Prostate gland (tissue), 2 donors: ENCODE data around the gene PAPLN. TPM values are rescaled to one million over a fixed set of nuclear protein-coding genes. Genes with fewer than 3 reads are reported as not detected.

ENCODE experiments used
- DNase-seq: peaks from one replicate; pipeline ENCODE4 v3.0.0-alpha.2; 2019; ENCODE audit warnings: low spot score
- H3K27ac ChIP-seq, 2 donors: fragments of 200-600 bp; sonication (generic); 2 replicates each; pipeline ENCODE4 v1.5.1; 2017 to 2019
- H3K27me3 ChIP-seq: fragments of 200-600 bp; sonication (generic); replicated peaks from 2 replicates; pipeline ENCODE4 v1.5.1; 2019; ENCODE audit not compliant: insufficient read depth
- H3K36me3 ChIP-seq, 2 donors: fragments of 200-600 bp; sonication (generic); 1 replicate in 1 of 2; 2 replicates in 1 of 2; pipeline versions ENCODE4 v1.5.1 to v1.8.1; 2017 to 2019
- H3K4me1 ChIP-seq: fragments of 200-600 bp; sonication (generic); replicated peaks from 2 replicates; pipeline ENCODE4 v1.5.1; 2019
- H3K4me3 ChIP-seq, 2 donors: fragments of 200-600 bp; sonication (generic); 2 replicates each; pipeline ENCODE4 v1.5.1; 2017 to 2019
- H3K9me3 ChIP-seq: fragments of 200-600 bp; sonication (generic); 2 replicates; pipeline ENCODE4 v1.5.1; 2017
- POLR2A ChIP-seq: fragments of 450-650 bp; IDR thresholded peaks from one replicate; pipeline ENCODE4 v1.6.1; 2016; ENCODE audit warnings: antibody characterized with exemption, mild to moderate bottlenecking
- POLR2AphosphoS5 ChIP-seq: sonication (generic); formaldehyde crosslinking; IDR thresholded peaks from one replicate; pipeline ENCODE4 v1.6.1; 2017; ENCODE audit warnings: antibody characterized with exemption
- WGBS: methylation state at CpG from one replicate; pipeline ENCODE4 v1.1.5; 2018; 5-methylcytosine and 5-hydroxymethylcytosine counted together
- intact Hi-C: fragments of 100-400 bp; cut with DNase I; formaldehyde crosslinking; loops from one replicate; pipeline ENCODE4 v1.14.2; 2022
- total RNA-seq, 2 donors: library from RNA; depleted of rRNA; stranded (reverse); fragments of >200 nt; gene quantifications; one replicate each; pipeline ENCODE4 v1.1.0, GENCODE V29; 2016
- TF ChIP-seq, protein P1 (sequence below), 4 experiments: fragments of 200-600 bp in 2 of 4; fragments of 450-650 bp in 2 of 4; sonication (generic) in 2 of 4; IDR thresholded peaks; 1 replicate in 3 of 4; 2 replicates in 1 of 4; pipeline ENCODE4 v1.5.1; 2016 to 2019; ENCODE audit warnings: antibody characterized with exemption in 4 of 4, mild to moderate bottlenecking in 2 of 4, moderate library complexity in 2 of 4

The PAPLN gene
- total RNA-seq, 2 donors from 2014 or later: 10.7 to 33.1 TPM

- Histone ChIP-seq H3K27me3 (no peaks in the 10 kb centered on the region), H3K36me3 (no peaks in the 10 kb centered on the region), H3K27ac (no peak overlapping the region), H3K9me3 (no peaks in the 10 kb centered on the region), H3K4me3 (no peak overlapping the region), H3K4me1 (no peaks in the 10 kb centered on the region)
- intact Hi-C loops: no loop called here
- WGBS: 81% methylated on average over 4 of the region's 4 CpGs
- no peak for DNase-seq
- TF ChIP-seq POLR2AphosphoS5 (no peak), POLR2A (no peak)
- TF ChIP-seq, protein P1, sequence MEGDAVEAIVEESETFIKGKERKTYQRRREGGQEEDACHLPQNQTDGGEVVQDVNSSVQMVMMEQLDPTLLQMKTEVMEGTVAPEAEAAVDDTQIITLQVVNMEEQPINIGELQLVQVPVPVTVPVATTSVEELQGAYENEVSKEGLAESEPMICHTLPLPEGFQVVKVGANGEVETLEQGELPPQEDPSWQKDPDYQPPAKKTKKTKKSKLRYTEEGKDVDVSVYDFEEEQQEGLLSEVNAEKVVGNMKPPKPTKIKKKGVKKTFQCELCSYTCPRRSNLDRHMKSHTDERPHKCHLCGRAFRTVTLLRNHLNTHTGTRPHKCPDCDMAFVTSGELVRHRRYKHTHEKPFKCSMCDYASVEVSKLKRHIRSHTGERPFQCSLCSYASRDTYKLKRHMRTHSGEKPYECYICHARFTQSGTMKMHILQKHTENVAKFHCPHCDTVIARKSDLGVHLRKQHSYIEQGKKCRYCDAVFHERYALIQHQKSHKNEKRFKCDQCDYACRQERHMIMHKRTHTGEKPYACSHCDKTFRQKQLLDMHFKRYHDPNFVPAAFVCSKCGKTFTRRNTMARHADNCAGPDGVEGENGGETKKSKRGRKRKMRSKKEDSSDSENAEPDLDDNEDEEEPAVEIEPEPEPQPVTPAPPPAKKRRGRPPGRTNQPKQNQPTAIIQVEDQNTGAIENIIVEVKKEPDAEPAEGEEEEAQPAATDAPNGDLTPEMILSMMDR (IDR thresholded peaks at IDR 0.05): no peak
Observed at GRCh38 chr14:73258076-73258475, 20.8 kb downstream of the PAPLN start.

DNA sequence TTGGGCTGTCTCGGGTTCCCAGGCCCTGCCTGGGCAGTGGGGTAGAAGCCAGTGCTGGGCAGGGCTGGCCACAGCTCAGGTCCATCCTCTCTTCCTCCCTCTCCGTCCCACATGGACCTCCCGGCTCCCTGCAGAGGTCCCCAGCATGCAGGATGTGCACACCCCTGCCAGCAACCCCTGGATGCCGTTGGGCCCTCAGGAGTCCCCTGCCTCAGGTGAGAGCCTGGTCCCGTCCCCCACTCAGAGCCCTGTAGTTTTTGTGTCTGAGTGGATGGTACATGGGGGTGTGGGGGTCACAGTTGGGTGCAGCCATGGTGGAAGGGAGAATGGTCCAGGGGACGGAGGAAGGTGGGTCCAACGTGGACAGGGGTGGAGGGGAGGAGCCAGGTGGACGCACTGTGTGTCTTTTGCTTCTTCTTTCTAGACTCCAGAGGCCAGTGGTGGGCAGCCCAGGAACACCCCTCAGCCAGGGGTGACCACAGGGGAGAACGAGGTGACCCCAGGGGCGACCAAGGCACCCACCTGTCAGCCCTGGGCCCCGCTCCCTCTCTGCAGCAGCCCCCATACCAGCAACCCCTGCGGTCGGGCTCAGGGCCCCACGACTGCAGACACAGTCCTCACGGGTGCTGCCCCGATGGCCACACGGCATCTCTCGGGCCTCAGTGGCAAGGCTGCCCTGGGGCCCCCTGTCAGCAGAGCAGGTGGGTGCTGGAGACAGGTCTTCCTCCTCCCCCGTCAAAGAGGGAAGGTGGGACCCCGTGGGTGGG lies 21.7 kb downstream of the PAPLN start:
- TF ChIP-seq, protein P1 (IDR thresholded peaks at IDR 0.05): no peak
- no peak for TF ChIP-seq POLR2A
- Histone ChIP-seq H3K4me3 (no peak overlapping the region), H3K36me3 (no peaks in the 10 kb centered on the region), H3K4me1 (no peaks in the 10 kb centered on the region), H3K9me3 (no peaks in the 10 kb centered on the region), H3K27ac (no peak overlapping the region), H3K27me3 (no peaks in the 10 kb centered on the region)
- WGBS: 92% methylated on average over 20 of the region's 20 CpGs
- intact Hi-C loops: no loop called here
- no peak for DNase-seq

DNA sequence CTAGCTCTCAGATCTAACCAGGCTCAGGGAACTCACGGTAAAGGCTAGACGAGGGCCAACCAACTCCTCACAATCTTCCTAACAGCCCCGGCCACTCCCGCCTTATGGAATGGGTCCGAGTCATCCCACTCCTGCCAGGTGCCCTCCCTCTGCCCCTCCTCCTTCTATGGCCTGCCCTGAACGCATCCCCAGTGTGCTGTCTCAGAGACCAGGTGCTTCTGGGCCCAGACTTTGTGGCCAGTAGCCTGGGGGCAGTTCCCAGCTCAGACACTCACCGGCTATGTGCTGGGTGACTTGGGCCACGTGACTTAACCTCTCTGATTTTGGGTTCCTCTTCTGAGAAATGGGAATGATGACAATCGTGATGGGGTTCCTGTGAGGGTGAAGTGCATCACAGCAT lies 22.5 kb downstream of the PAPLN start:
- Histone ChIP-seq H3K9me3 (no peaks in the 10 kb centered on the region), H3K27me3 (no peaks in the 10 kb centered on the region), H3K27ac (no peak overlapping the region), H3K36me3 (no peaks in the 10 kb centered on the region), H3K4me1 (no peaks in the 10 kb centered on the region), H3K4me3 (no peak overlapping the region)
- 86% methylated on average over 9 of the region's 9 CpGs for WGBS
- TF ChIP-seq POLR2A (no peak), POLR2AphosphoS5 (no peak)
- TF ChIP-seq, protein P1 (IDR thresholded peaks at IDR 0.05): no peak
- intact Hi-C loops: no loop called here
- DNase-seq: no peak

DNA sequence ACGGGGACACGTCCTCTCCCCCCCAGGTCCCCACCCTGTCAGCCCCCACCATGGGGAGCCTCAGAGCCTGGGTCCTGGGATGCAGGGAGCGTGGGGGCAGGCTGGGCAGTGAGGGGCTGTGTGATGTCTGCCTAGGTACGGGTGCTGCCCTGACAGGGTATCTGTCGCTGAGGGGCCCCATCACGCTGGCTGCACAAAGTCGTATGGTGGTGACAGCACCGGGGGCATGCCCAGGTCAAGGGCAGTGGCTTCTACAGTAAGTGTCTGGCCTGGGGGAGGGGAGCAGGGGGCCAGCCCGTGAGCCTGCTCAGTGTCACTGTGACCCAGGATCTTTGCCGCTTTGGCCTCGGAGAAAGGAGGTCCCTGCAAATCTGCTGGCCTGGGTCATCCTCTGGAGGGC lies 23.3 kb downstream of the PAPLN start:
- Histone ChIP-seq H3K4me1 (no peaks in the 10 kb centered on the region), H3K4me3 (no peak overlapping the region), H3K27me3 (no peaks in the 10 kb centered on the region), H3K36me3 (no peaks in the 10 kb centered on the region), H3K9me3 (no peaks in the 10 kb centered on the region), H3K27ac (no peak overlapping the region)
- TF ChIP-seq, protein P1 (IDR thresholded peaks at IDR 0.05): no peak
- TF ChIP-seq POLR2AphosphoS5: no peak
- TF ChIP-seq POLR2A: no peak
- WGBS: 81% methylated on average over 10 of the region's 11 CpGs
- no peak for DNase-seq
- intact Hi-C loops: no loop called here

GRCh38 chr14:73261075-73261474 lies 23.8 kb downstream of the PAPLN start:
- Histone ChIP-seq H3K27ac (no peak overlapping the region), H3K9me3 (no peaks in the 10 kb centered on the region), H3K36me3 (no peaks in the 10 kb centered on the region), H3K4me3 (no peak overlapping the region), H3K27me3 (no peaks in the 10 kb centered on the region), H3K4me1 (no peaks in the 10 kb centered on the region)
- no peak for TF ChIP-seq POLR2AphosphoS5
- no peak for TF ChIP-seq POLR2A
- TF ChIP-seq, protein P1 (IDR thresholded peaks at IDR 0.05): no peak
- WGBS: 81% methylated on average over 6 of the region's 6 CpGs
- DNase-seq: no peak
- intact Hi-C loops: no loop called here
